NCI-H2029 treated with DMSO at 0.1 percent for 48 hours (cell line): ENCODE results near the gene ADGRA3.

ENCODE experiments used
- DNase-seq: peaks from one replicate; lab custom pipeline; 2025; lab: John Stamatoyannopoulos, UW

Gene ADGRA3

GRCh38 chr4:22356987-22357596, 158.8 kb downstream of the ADGRA3 start:
- DNase-seq, result no peak

GRCh38 chr4:22348410-22348809, 167.5 kb downstream of the ADGRA3 start:
- DNase-seq, result no peak

DNA sequence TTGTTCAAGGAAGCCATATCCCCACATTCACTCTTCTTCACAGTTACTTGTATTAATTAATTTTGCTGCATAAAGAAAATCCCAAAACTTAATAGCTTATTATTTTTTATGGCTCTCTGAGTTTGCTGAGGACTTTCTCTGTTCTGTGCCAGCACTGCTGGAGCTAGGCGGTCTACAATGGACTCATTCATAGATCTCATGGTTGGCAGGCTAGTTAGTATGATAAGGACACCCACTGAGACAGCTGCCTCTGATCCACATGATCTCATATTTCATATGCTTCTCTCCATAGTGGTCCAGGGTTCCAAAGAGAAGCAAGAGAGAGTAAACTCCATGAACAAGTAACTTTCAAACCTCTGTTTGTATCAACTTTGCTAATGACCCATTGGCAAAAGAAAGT, 170.2 kb downstream of the ADGRA3 start:
- DNase-seq, result no peak

- DNase-seq, result no peak
Measured at GRCh38 chr4:22345055-22345454, 170.8 kb downstream of the ADGRA3 start.

DNA sequence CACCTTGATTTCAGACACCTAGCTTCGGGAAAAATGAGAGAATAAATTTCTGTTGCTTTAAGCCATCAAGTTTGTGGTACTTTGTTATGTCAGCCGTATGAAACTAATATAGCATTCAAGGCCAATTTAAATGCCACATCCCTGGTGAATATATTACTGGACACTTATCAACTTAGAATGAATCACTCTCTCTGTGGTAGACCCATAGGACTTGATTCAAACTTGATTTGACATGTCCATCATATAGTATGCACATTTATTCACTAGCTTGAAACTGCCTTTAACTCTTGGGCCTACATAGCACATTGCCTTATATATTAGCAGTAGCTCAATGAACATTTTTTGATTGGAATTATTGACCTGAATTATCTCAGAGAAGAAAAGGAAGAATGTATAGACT, 172.3 kb downstream of the ADGRA3 start:
- no peak for DNase-seq

DNA sequence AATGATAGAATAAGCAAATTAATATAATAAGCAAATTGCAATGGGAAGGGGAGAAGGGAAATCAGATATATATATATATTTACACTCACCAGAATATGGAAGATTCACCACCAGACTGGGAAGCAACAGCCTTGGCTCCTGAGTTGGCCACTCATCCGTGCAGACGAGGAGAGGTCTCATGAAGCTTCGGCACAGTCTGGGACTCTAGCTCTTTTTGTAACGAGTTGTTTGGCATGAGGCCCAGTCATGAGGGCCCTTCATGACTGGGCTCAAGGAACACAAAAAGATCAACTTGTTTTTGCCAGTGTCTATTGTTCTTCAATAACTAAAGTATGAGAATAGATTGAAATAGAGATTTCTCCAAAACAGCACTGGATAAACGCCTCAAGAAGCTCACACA, 176.4 kb downstream of the ADGRA3 start:
- no peak for DNase-seq

GRCh38 chr4:22338796-22339195, 177.1 kb downstream of the ADGRA3 start:
- DNase-seq, result no peak
